Choroid plexus epithelial cell (primary cell): ENCODE results near the gene USH2A.
A peak's percentile ranks its signal among the peaks of the same experiment; 100 is the strongest.

Experiments
- DNase-seq: peaks from one replicate; pipeline ENCODE4 v3.0.0-alpha.2; 2010; ENCODE audit warnings: low read depth
- H3K4me3 ChIP-seq: 2 replicates; pipeline ENCODE4 v1.5.1; 2011; ENCODE audit warnings: low read depth, mild to moderate bottlenecking, control low read depth, low read length, moderate library complexity
- CTCF ChIP-seq: conservative IDR thresholded peaks from 2 replicates; pipeline ENCODE4 v1.5.1; 2011; ENCODE audit warnings: low read depth, mild to moderate bottlenecking, control low read depth, inconsistent platforms, low read length, moderate library complexity

Gene USH2A

GRCh38 chr1:215807911-215808436, 615.3 kb downstream of the USH2A start:
- DNase-seq = no peak
- H3K4me3 ChIP-seq = no peak overlapping the region
- no peak for TF ChIP-seq CTCF

- H3K4me3 ChIP-seq = no peak overlapping the region
- no peak for DNase-seq
- TF ChIP-seq CTCF = no peak
Measured at GRCh38 chr1:215807218-215807617, 616.0 kb downstream of the USH2A start.

- TF ChIP-seq CTCF = no peak
- DNase-seq = no peak
- no peak overlapping the region for H3K4me3 ChIP-seq
Measured at GRCh38 chr1:215797859-215798258, 625.4 kb downstream of the USH2A start.

GRCh38 chr1:215794156-215794555, 629.1 kb downstream of the USH2A start:
- DNase-seq = no peak
- H3K4me3 ChIP-seq = no peak overlapping the region
- no peak for TF ChIP-seq CTCF

DNA sequence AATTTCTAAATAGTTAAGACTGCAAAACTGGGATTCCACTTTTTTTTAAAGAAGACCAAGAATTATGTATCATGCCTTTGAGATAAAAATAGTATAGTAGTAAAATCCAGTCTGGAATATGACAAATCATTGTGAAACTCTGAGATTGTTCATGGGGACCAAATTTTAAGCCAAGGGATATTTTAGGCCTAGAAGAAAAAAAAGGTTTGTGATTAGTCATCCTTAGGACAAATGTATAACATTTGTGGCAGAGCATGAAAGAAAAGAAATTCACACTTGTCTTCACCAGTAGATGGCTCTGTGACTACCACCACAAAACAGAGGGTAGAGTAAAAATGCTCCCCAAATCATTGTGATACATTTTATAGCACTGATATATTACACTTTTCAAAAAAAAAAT, 630.1 kb downstream of the USH2A start:
- peak; percentile 46 for TF ChIP-seq CTCF
- H3K4me3 ChIP-seq = no peak overlapping the region
- peak; percentile 44 for DNase-seq

DNA sequence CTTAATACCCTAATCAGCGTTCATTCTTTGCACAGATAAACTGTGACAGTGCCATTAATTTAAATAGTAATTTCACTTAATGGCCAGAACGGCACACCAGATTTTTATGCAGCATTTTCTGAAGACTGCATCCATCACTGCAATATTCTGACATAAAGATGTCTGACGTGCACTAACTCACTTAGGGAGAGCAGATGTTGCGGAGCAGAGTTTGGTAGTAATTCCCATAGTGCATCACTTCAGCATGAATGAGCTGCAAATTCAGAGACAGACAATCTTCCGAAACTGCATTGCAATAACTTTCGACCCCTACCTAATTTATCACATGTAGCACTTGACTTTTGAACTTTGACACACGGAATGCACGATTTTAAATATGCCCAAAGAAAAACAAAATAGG, 630.8 kb downstream of the USH2A start:
- no peak for TF ChIP-seq CTCF
- H3K4me3 ChIP-seq = no peak overlapping the region
- DNase-seq = no peak

GRCh38 chr1:215789981-215790380, 633.3 kb downstream of the USH2A start:
- no peak for TF ChIP-seq CTCF
- H3K4me3 ChIP-seq = no peak overlapping the region
- DNase-seq = no peak
